Measurements from ENCODE around the gene VPS26A.

The VPS26A gene

DNA sequence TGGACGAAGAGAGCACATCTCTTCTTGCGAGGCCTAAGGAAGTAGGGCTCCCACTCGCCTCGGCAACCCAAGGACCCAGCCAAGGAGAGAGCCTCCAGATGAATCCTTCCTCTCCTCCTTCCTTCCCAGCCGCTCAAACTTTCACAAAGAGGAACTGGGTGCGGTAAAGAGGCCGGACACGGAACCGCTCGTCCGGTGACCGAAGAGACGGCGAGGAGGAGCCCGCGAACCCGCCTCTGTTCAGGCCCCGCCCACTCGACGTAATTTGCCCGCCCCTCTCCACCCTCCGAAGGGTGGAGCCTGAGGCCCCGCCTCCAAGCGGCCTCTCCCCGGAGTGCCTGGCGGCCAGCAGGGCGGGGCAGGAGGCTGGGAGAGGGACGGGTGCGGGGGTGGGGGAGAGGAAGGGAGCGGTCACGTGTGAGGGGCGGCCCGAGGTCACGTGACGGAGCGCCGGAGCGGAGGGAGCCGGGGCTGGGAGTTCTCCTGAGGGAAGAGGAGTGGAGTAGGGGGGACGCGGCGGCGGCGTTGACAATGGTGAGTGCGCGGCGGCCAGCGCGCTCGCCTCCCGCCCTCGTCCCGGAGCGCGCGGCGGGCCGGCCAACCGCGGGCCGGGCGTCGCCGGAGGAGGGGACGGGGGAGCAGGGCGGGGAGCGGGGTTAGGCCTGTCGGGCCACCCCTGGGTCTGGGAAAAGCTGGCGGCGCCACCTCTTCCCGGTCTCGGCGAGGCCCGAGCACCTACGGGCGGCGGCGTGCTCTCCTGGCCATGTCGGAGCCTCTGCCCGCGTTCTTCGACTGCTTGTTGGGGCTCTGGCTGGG lies at the start of gene VPS26A:
TSS of gene VPS26A (plus strand) at position 432 of the 816 bp plus-strand sequence. CDS start at position 532, 100 bp downstream.
- peak; percentile 98 for DNase-seq

DNA sequence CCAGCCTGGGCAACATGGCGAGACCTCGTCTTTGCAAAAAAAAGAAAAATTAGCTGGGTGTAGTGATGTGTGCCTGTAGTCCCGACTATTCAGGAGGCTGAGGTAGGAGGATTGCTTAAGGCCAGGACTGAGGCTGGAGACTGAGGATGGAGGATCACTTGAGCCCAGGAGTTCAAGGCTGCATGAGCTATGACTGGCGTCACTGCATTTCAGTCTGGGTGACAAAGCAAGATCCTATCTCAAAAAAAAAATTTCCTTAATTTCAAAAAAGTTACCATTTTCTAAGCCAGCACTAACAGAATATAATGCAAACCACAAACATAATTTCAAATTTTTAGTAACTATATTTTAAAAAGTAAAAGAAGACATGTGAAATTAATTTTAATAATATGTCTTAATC lies 49.4 kb upstream of the VPS26A start:
- no peak for DNase-seq

DNA sequence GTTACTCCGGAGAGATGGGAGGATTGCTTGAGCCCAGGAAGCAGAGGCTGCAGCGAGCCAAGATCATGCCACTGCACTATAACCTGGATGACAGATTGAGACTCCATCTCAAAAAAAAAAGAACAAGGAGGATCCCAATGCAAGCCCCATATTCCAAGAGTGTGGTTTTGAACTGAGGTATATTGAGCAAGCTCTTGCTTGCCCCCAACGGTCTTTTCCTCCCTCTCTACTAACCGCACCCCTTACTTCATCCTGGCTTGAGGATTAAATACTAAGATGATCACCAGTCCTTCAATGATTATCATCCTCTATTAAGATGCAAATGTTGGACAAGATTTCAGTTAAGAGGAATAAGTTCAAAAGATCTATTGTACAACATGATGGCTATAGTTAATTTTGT lies 48.5 kb upstream of the VPS26A start:
- DNase-seq: no peak

DNA sequence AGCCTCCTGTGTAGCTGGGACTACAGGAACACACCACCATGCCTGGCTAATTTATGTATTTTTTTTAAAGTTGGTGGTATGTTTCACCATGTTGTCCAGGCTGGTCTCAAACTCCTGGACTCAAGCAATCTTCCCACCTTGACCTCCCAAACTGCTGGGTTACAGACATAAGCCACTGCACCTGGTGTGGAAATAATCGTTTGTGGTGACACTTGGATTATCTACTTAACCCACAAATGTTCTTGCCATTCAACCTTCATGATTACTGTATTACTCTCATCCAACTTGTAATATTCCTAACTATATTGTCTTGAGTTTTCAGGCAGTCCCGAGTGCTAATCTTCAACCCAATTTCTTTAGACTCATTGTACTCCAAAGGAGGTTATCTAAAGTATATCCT lies 45.7 kb upstream of the VPS26A start:
- no peak for DNase-seq

DNA sequence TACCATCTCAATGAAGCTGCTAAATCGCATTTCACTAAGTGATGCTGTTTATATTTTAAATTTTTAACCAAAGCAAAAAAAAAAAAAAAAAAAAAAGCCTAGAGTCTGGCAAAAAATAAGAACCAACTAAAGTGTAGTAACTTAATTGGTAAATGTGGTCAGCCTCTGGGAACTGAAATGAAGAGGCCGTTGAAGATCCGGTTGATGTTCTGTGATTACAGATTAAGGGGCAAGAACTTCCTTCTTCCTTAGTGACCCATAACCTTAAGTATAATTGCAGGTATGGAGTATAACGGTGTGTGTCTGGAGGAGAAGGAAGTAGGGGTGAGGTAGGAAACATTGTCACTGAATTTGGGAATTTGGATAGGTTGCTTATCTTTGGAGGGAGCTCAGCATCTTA lies 43.8 kb upstream of the VPS26A start:
- DNase-seq: no peak

DNA sequence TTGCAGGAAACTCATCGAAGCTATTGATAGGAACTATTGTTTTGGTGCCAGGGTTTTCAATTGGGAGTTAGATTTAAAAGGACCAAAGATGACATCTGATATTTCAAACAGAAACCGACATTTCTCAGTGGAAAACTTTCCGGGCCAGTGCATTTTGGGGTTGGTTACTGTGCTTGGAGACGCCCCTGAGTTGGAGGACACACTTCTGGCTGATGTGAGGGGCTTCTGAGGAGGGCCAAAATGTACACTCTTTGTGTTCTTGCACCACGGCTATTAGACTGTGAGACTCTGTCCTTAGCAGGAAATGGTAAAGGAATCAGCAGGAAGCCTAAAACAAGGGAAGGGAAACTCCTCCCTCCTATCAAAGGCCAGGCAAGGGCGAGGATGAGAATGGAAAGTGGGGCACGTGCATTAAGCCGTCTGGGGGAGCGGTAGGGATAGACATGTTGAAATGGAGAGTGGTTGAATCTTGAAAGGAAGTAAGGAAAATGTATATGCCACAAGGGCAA lies 37.9 kb upstream of the VPS26A start:
- DNase-seq: no peak

DNA sequence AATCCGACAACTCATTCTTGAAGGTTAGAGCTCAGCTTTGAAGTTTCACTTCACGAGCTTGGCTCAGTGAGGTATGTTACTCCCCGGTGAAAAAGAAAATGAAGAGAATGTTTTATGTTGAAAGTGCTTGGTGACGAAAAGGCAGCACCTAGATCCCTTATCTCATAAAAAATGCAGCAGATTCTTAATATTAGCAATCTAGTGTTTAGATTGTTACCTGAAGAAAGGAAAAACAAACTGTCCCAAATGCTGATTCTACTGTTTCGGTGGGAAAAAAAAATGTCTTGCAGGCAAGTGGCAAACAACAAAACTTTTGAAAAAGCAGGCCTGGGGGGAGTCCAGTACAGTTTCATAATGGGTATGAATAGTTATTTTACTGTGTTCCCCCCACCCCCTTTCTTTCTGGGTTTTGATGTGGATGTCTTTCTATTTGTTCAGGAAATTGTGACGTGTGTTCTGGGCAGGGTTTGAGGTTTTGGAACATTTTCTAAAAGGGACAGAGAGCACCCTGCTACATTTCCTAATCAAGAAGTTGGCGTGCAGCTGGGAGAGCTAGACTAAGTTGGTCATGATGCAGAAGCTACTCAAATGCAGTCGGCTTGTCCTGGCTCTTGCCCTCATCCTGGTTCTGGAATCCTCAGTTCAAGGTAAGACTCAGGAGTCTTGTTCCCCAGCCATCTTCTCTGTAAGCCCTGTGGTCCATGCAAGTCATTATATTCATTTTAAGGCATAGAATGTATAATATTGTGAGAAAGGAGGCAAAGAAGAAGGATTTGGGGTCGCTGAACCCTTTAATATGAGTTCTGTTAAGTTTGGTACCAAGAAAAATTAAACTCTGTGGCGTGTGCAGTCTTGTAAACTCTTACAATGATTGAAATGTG lies 36.1 kb upstream of the VPS26A start, which contains the start of gene SRGN:
TSS of gene SRGN (plus strand) at position 514 of the 881 bp plus-strand sequence. CDS start at position 569, 55 bp downstream.
- peak; percentile 75 for DNase-seq

DNA sequence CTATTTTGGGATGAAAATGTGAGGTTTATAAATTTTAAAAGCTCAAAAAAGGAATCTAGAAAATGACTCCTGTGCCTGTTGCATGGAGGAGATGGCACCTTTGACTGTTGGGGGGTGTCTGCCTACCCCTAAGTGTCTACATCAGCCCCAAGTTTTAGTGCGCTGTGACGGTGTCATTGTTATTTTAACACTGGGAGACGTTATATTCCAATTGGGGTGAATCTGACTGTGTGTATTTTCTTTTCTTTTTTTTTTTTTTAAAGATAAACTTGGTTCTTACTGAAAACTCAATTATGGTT lies 35.6 kb upstream of the VPS26A start:
- no peak for DNase-seq

DNA sequence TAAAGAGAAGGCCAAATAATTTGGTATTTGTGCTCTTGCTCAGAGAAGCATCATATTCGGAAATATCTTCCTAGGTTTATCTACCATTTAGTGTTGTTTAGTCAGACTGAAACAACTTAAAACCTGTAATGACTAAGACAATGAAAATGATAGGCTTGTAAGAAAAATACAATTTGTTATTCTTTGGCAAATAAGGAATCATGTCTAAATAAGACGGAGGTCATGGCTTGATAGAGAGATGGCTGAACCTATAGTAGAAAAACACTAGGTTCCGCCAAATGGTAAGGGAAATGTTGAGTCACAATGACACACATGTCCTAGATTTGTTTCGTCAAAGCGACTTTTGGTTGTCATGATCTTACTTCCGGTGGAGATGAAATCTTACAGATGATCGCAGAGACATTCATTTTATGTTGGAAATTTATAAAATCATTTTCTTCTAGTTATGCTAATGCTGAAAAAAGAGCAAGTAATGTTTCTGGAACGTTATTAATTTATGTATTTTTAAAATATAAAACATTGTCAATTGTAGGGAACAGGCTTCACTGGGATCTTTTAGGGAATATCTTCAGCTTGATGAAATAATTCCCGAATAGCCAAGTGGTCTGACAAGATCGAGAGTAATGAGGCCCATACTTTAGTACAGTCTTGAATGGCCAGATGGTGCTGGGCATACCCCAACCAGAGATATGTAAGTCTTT lies 35.0 kb upstream of the VPS26A start:
- DNase-seq: no peak

DNA sequence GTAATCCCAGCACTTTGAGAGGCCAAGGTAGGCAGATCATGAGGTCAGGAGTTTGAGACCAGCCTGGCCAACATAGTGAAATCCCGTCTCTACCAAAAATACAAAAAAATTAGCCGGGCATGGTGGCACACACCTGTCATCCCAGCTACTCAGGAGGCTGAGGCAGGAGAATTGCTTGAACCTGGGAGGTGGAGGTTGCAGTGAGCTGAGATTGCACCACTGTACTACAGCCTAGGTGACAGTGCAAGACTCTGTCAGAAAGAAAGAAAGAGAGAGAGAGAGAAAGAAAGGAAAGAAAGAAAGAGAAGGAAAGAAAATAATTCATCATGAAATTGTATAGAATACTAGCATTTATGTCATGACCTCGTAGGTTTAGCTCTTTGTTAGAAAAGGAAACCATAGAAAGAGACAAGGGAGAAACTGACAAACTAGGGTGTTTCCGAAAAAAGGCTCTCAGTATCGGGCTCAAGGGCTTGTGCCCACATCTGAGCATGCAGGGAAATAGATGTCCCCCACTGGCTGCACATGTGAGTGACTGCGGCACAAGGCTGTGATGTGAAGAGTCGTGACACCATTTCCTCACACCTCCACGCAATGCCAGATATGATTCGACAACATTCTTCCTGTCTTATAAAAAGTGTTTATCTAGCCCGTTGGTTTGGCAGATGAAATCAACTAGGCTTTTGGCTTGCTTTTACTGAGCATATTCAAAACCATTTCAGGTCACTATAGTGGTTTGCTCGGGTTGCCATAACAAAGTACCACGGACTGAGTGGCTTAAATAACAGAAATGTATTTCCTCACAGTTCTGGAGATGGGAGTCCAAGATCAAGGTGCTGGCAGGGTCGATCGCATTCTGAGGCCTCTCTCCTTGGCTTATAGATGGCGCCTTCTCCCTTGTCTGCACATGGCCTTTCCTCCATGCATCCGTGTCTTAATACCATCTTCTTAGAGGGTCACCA lies 34.1 kb upstream of the VPS26A start:
- peak; percentile 84 for DNase-seq

DNA sequence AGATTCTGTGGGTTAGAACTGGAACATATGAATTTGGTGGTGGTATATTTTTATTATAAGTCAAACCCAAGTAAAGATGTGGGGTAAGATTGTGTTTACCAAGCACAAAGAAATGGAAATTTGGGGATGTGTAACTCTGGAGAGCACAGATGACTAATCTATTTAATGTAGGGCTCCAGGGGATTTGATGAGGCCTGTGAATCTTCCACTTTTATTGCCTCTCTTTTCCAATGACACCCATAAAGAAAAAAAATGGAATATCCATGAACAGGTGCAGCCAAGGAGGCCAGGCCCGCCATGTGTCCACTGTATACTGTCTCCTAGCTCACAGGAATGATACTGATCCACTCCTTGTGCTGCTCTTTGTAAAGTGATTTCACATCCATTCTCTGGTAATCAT lies 33.3 kb upstream of the VPS26A start:
- no peak for DNase-seq

DNA sequence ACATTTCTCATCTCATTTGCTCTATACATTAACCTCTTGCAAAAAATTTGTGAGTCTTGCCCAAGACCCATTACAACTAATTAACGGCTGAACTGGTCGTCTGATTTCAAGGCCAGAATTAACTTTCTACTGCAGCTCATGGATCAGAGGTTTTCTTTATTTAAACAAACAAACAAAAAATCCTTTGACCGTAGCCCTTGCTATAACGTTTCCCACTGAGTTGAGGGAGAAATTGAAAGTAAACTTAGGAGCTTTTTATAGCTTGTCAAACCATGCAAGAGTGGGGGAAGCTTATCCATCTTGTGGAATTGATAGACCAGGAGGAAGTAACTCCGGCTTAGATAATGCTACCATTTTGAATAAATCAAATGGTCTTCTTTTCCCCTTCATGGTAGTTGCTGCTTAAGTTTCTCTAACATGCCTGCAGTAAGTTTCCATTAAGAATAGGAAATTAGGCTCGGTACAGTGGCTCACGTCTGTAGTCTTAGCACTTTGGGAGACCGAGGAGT lies 32.8 kb upstream of the VPS26A start:
- no peak for DNase-seq

DNA sequence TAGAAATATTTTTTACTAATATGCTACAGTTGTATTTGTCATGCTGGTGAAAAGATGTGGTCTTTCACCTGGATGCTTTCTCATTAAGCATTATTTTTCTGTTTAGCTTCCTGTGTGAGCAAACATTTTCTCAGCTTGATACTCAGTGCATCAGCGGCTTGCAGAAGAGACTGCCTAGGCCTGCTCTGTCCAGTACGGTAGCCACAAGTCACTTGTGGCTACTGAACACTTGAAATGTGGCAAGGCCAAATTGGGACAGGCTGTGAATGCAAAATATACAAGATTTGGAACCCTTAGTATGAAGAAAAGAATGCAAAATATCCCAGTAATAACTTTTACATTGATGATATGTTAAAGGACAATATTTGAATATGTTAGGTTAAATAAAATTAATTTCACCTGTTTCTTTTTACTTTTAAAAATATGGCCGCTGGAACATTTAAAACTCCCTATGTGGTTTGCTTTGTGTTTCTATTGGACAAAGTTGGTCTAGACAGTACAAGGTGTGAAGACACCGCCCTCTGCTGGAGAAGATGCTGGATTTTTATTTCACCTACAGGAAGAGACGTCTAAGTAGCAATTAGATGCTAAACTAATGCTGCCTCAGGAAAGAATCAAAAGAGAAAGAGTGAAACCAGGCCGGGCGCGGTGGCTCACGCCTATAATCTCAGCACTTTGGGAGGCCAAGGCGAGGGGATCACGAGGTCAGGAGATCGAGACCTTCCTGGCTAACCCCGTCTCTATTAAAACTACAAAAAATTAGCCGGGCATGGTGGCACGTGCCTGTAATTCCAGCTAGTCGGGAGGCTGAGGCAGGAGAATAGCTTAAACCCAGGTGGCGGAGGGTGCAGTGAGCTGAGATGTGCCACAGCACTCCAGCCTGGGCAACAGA lies 30.8 kb upstream of the VPS26A start:
- DNase-seq: peak; percentile 69

DNA sequence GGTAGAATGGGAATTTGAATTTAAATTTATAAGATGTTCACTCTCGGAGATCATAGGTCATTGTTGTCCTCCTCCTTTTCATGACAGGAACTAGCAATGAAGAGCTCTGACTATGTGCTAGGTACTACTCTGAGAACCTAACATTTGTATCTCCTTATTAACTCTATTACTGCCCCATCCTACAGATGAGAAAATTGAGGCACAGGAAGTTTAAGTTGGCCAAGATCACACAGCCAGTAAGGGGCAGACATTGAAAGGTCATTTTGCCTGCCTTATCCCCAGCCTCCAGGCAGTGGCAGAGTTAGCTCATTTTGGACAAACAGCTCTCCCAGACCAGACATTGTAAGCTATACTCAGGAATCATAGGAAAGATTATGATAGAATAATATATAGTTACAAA lies 30.0 kb upstream of the VPS26A start:
- DNase-seq: no peak

DNA sequence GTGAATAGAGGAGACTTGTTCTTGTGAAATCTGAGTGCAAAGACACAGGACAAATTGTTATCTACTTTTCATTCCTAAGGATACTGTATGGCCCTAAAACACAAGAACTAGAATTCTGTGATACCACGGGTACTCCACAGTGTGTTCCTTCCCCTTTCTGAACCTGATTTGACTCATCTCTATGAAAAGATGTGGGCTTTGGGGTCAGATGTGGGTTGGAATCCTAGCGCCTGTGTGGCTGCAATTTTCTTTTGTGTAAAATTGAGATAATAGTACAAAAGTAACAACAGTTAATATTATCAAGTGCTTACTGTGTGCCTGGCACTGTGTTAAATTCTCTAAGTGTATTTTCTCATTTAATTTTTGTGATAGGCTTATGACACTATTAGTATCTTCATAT lies 27.9 kb upstream of the VPS26A start:
- DNase-seq: no peak

DNA sequence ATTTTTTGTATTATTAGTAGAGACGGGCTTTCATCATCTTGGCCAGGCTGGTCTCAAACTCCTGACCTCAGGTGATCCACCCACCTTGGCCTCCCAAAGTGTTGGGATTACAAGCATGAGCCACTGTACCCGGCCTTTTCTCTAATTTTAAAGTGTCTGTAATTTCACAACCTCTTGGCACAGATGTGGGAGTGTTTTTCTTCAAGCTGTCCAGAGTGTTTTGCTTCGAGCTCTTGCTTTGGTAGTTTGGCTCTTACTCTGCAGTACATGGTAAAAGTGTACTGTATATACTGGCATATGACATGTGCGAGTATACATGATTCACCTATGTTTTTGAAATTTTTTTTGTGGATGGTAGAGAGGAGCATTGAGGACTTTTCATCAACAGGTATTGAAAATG lies 26.2 kb upstream of the VPS26A start:
- no peak for DNase-seq

DNA sequence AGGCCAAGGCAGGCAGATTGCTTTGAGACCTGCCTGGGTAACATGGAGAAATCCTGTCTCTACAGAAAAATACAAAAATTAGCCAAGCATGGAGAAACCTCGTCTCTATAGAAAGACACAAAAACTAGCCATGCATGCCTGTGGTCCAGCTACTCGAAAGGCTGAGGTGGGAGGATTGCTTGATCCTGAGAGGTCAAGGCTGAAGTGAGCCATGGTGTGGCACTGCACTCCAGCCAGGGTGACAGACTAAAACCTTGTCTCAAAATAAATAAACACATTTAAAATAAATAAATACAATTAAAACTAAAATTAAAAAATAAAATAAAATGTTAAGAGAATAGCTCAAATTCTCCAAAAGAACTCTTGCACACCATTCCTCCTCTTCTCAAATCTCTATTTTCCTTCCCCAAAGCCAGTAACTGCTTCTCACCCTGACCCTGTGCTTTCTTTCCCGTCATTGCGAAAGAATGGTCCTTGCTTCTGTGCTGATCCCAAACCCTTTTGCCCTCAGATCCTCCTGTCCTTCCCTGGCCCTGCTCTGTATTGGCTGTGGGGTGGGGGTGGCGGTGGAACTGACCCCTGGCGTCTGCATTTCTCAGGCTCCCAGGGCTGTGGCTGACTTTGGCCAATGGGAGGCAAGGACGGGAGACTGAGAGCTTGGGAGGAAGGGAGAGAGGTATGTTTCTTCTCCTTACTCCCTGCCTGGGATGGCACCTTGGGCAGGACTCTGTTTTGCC lies 23.7 kb upstream of the VPS26A start:
- no peak for DNase-seq

DNA sequence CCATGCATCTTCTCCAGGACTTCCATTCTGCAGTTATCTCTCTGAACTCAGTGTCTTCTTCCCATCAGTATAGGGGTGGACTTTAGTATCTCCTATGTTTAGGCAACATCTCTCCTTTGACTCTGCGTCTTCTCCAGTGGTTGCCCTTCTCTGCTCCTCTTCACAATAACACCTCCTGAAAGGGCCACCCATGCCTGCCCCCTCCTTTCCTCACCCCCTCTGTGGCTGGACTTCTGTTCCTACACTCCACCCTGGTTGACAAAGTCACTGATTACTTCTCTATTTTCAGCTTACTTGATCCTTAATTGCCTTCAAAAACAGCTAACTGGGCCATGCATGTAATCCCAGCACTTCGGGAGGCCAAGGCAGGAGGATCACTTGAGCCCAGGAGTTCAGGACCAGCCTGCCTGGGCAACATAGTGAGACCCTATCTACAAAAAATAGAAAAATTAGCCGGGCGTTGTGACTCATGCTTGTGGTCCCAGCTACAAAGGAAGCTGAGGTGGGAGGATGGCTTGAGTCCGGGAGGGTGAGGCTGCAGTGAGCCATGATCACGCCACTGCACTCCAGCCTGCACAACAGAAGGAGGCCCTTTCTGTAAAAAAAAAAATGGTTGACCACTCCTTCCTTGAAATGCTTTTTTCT lies 22.4 kb upstream of the VPS26A start:
- no peak for DNase-seq

DNA sequence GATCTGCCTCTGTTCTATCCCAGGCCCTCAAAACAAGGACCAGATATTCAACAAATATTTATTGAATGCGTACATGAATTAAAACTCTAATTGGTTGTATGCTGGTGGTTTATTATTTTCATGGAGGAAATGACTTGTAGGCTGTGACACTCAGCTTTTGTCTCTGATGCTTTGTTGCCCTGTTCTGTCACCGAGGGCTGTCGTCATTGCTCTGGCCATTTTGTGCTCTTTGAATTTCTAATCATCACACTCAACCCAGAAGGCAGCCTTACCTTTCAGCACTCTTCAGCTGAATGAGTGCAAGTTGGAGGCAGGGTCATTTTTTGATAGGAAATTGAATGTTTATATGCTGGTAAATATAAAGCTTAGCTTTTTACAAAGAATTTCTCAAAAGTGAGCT lies 21.5 kb upstream of the VPS26A start:
- no peak for DNase-seq

DNA sequence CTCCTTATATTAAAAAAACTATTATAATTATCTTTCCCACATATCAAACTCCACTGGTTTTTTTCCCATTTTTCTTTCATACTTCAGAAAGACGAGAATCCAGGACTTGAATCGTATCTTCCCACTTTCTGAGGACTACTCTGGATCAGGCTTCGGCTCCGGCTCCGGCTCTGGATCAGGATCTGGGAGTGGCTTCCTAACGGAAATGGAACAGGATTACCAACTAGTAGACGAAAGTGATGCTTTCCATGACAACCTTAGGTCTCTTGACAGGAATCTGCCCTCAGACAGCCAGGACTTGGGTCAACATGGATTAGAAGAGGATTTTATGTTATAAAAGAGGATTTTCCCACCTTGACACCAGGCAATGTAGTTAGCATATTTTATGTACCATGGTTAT lies 20.2 kb upstream of the VPS26A start:
- no peak for DNase-seq
